Hepatocyte (in vitro differentiated cells): ENCODE measurements around the gene CD69.

Experiments used
- EZH2 ChIP-seq: fragments of 200-600 bp; sonication (generic); IDR thresholded peaks from 2 replicates; pipeline ENCODE4 v1.6.1; 2016; ENCODE audit warnings: antibody characterized with exemption, mild to moderate bottlenecking, borderline replicate concordance
- EZH2phosphoT487 ChIP-seq: fragments of 200-600 bp; sonication (generic); IDR thresholded peaks from one replicate; pipeline ENCODE4 v1.6.1; 2018; ENCODE audit warnings: antibody characterized with exemption, mild to moderate bottlenecking, low read depth, moderate library complexity; ENCODE audit not compliant: unreplicated experiment, severe bottlenecking
- TF ChIP-seq, protein P1 (sequence below): fragments of 200-600 bp; sonication (generic); IDR thresholded peaks from 2 replicates; pipeline ENCODE4 v1.5.1; 2016; ENCODE audit warnings: antibody characterized with exemption, mild to moderate bottlenecking; ENCODE audit not compliant: poor library complexity

DNA sequence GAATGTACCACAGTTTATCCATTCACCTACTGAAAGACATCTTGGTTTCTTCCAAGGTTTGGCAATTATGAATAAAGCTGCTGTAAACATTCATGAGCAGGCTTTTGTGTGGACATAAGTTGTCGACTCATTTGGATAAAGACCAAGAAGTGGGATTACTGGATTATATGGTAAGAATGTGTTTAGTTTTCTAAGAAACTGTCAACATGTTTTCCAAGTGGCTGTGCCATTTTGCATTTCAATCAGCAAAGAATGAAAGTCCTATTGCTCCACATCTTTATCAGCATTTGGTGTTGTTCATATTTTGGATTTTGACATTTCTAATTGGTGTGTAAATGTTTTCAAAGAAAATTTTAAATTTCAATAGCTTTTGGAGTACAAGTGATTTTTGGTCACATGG is 39.3 kb upstream of the CD69 start:
- TF ChIP-seq, protein P1, sequence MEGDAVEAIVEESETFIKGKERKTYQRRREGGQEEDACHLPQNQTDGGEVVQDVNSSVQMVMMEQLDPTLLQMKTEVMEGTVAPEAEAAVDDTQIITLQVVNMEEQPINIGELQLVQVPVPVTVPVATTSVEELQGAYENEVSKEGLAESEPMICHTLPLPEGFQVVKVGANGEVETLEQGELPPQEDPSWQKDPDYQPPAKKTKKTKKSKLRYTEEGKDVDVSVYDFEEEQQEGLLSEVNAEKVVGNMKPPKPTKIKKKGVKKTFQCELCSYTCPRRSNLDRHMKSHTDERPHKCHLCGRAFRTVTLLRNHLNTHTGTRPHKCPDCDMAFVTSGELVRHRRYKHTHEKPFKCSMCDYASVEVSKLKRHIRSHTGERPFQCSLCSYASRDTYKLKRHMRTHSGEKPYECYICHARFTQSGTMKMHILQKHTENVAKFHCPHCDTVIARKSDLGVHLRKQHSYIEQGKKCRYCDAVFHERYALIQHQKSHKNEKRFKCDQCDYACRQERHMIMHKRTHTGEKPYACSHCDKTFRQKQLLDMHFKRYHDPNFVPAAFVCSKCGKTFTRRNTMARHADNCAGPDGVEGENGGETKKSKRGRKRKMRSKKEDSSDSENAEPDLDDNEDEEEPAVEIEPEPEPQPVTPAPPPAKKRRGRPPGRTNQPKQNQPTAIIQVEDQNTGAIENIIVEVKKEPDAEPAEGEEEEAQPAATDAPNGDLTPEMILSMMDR = no peak
- TF ChIP-seq EZH2phosphoT487 = no peak
- TF ChIP-seq EZH2 = no peak
